Measurements from ENCODE around the gene NEK11. TPM values are rescaled to one million over a fixed set of nuclear protein-coding genes. Genes with fewer than 3 reads are reported as not detected.

Gene NEK11
- total RNA-seq, 6 experiments from 2014 or later: 0.25 to 1.1 (median 0.88) TPM

Small RNA genes within 50 kb of the gene (small RNA-seq; reads per million reads assigned to genes)
- 0 reads per million in 2 experiments for gene RNU6-726P

Other genes with a start within 250 kb of the NEK11 start
- gene ATP2C1, start 132.8 kb upstream of the NEK11 start, total RNA-seq: 10 to 100 TPM; 19.2 to 44.0 (median 27.5) TPM
- gene ASTE1, start 52 bp upstream of the NEK11 start, total RNA-seq: 1 to 10 TPM; 3.0 to 4.6 (median 3.3) TPM